ENCODE data around the gene CHRNA1.

- TF ChIP-seq, protein P1, sequence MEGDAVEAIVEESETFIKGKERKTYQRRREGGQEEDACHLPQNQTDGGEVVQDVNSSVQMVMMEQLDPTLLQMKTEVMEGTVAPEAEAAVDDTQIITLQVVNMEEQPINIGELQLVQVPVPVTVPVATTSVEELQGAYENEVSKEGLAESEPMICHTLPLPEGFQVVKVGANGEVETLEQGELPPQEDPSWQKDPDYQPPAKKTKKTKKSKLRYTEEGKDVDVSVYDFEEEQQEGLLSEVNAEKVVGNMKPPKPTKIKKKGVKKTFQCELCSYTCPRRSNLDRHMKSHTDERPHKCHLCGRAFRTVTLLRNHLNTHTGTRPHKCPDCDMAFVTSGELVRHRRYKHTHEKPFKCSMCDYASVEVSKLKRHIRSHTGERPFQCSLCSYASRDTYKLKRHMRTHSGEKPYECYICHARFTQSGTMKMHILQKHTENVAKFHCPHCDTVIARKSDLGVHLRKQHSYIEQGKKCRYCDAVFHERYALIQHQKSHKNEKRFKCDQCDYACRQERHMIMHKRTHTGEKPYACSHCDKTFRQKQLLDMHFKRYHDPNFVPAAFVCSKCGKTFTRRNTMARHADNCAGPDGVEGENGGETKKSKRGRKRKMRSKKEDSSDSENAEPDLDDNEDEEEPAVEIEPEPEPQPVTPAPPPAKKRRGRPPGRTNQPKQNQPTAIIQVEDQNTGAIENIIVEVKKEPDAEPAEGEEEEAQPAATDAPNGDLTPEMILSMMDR (IDR thresholded peaks at IDR 0.05; ENCODE audit: low read depth, low read length, poor library complexity, severe bottlenecking): no peak
- no peak for TF ChIP-seq EZH2phosphoT487 (IDR thresholded peaks at IDR 0.05; ENCODE audit: borderline replicate concordance, low read length)
Observed at GRCh38 chr2:174731546-174731945, 32.7 kb downstream of the CHRNA1 start.

Data from DOHH2 (cell line).